ENCODE results near the gene MACROD2.
"Not testable (repeated sequence)": the region's sequence is repeated elsewhere in the genome, so short reads cannot be mapped to it uniquely, and the experiment has no call there.

Gene MACROD2

DNA sequence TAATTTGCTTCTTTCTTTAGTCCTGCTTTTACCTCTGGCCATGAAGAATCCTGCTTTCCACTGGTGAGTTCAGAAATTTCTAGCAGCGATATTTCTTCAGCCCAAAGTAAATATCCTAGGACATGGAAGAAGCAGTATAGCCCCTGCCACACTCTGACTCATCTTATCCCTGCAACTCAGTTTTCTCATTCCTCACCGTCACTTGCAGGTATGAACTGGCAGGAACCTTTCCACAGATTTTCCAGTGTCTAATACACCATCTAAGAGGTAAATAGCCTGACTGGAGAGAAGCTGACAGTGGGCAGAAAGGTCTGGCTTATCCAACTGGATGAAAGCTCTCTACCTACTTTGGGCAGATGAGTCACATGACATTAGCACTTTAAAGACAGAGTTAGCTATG lies 1158.8 kb downstream of the MACROD2 start:
- DNase-seq (ENCODE audit: low read depth, low spot score) = no peak
- H3K4me3 ChIP-seq (ENCODE audit: low read length) = no peak overlapping the region

DNA sequence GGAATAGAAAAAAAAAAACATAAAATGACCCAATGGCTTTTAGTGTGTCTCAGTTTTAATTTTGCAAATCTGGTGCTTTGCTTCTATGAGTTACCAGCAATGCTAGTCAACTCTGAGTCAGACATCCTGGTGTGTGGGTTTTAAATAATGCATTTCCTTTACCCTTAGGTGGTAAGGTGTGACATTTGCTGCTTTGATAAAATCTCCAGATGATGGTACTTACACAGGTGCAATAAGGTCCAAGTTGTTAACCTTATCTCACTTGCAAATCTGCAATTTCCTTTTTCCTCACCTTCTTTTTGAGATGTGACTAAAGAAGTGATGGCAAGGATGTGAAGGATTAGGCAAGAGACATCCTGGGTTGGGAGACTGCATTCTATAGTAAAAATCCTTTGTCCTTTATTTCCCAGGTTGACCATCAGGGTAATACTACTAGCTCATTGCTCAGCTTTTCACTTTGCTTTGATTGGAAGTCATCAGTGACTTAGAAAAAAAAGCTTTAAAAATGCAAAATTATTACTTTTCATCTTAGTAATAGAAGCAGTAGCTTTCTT lies 1160.6 kb downstream of the MACROD2 start:
- peak; percentile 93 for DNase-seq (ENCODE audit: low read depth, low spot score)
- no peak overlapping the region for H3K4me3 ChIP-seq (ENCODE audit: low read length)

DNA sequence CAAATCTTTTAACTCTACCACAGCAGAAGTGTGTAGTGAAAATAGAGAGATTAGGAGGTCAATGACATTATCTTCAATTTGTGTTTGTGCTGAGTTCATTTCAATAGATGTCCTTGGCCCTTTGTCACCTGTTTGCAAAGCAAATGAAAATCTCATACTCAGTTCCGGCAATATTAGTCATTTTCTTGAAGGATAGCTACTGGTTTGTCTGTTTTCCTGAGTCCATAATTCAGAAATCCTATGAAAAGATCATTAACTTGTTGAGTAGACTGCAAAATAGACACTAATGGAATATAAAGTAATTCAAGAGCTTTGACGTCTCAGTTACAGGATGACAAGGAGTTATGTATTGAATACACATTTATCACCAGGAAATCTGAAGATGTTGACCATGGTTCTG lies 1163.2 kb downstream of the MACROD2 start:
- DNase-seq (ENCODE audit: low read depth, low spot score) = no peak
- H3K4me3 ChIP-seq (ENCODE audit: low read length) = no peak overlapping the region

DNA sequence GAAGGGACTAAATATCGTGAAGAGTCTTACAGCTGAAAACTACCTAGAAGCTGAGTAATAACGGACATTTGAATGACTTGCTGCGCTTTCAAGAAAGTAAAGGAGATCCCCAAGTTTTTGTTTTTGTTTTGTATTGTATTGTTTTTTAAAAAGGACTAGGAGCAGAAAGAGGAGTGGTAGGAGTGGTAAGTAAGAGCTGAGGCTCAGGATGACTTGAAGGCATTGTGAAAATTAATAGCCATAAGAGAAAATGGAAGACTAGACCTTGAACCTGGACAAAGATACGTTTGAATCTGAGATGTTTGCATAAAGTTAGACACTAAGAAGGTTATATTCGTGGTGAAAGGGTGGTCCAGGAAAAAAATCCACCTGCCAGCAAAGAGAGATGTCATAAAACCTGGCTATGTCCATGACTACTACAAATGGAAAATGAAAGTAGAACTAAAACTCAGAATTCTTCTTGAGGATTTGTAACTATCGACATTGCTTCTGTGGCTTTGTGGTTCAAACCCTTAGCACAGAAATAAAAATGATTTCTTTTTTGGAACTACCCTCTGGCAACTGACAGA lies 1166.8 kb downstream of the MACROD2 start:
- DNase-seq (ENCODE audit: low read depth, low spot score) = peak; percentile 88
- H3K4me3 ChIP-seq (ENCODE audit: low read length) = peak overlapping the region; percentile 44

DNA sequence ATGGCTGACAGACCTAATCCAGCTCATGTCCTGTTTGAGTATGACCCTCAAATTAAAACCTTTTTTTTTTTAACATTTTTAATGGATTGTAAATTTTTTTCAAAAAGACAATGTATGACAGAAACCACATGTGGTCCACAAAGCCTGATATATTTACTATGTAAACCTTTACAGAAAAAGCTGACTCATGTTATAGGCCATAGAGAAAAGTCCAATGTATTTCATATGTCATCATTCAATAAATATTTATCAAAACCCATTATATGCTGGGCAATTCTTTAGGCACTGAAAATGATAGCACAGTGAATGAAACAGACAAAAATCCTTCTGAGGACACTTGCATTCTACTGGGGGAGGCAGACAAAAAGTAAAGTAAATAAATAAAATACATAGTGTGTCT lies 1168.3 kb downstream of the MACROD2 start:
- DNase-seq (ENCODE audit: low read depth, low spot score) = no peak

DNA sequence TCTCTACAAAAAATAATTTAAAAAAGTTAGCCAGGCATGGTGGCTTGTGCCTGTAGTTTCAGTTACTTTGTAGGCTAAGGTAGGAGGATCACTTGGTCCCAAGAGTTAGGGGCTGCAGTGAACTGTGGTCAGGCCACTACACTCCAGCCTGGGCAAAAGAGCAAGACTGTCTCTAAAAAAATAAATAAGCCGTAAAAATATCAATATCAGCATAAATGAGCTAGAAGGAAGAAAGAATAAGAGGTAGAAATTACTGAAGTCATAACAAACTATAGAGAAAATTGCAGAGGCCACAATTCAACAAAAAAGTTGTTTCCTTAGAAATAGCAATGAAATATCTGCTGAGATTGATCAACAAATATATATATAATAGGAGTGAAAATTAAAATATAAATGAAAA lies 1169.4 kb downstream of the MACROD2 start:
- no peak for DNase-seq (ENCODE audit: low read depth, low spot score)
- no peak overlapping the region for H3K4me3 ChIP-seq (ENCODE audit: low read length)

More for the DNA sequence above, 1168.3 kb downstream of the MACROD2 start:
- H3K4me3 ChIP-seq (ENCODE audit: low read length) = no peak overlapping the region

DNA sequence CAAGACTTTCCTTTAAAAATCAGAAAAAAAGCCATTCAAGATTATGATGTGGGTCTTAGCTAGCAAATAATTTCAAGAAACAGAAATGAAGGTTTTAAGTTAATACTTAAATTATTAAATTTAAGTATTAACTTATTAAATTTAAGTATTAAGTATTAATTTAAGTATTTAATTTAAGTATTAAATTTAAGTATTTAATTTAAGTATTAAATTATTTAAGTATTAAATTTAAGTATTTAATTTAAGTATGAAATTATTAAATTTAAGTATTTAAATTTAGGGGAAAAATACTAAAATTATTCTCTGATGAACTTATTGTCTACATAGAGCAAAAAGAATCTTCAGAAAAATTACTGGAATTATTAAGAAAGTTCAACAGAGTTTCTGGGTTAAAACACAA lies 1171.4 kb downstream of the MACROD2 start:
- DNase-seq (ENCODE audit: low read depth, low spot score) = no peak

DNA sequence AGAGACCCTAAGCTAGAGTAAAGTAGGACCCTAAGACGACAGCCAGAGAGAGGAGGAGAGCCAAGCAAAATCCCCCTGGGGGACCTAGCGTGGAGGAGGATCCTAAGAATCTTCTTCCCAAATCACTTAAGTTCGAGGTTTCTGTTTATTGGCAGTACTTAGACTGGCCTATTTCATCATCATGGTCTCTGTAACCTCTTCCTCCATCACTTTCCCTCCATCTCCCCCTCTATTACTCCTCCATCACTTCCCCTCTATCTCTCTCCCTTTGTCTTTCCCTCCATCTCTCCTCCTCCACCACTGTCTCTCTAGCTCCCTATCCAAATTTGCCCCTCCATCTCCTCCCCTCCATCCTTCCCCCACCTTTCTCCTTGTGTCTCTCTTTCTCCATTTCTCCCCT lies 1175.7 kb downstream of the MACROD2 start:
- no peak for DNase-seq (ENCODE audit: low read depth, low spot score)

More for the DNA sequence above, 1171.4 kb downstream of the MACROD2 start:
- H3K4me3 ChIP-seq (ENCODE audit: low read length) = no peak overlapping the region

DNA sequence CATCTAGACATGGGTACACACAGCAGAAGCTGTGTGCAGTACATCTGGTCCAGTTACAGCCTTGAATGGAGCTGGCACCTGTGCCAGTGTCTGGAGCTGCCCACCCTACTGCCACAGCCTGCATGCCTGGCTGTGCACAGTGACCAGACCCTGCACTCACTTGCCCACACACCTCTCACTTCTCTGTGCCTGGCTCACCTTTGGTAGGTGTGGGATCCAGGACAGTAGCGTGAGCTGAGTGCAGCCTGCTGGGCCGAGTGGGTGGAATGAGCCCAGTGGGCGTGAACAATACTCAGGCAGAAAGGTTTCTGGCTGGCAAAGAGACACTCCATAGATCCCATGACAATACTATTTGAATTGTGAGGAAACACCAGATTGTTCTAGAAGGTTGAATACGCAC lies 1181.6 kb downstream of the MACROD2 start:
- H3K4me3 ChIP-seq (ENCODE audit: low read length) = no peak overlapping the region
- DNase-seq (ENCODE audit: low read depth, low spot score) = no peak

More for the DNA sequence above, 1175.7 kb downstream of the MACROD2 start:
- H3K4me3 ChIP-seq (ENCODE audit: low read length) = no peak overlapping the region

DNA sequence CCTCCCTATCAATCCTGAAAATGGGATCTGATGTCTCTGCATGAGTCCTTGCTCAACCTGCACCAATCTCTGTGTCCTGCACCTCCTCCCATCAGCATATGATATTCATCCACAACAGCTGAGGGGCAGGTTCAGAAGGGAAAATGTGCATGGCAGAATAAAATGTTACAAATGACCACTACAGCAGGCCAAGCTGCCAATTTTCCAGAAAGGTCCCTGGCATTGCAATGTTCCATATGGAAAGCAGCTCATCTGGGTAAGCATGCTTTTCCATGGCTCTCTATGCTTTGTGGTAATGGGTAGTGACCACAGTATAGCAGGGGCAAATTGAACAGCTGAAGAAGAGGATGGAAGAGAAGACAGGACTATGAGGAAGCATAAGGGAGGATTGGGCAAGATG lies 1183.3 kb downstream of the MACROD2 start:
- no peak for DNase-seq (ENCODE audit: low read depth, low spot score)
- no peak overlapping the region for H3K4me3 ChIP-seq (ENCODE audit: low read length)

DNA sequence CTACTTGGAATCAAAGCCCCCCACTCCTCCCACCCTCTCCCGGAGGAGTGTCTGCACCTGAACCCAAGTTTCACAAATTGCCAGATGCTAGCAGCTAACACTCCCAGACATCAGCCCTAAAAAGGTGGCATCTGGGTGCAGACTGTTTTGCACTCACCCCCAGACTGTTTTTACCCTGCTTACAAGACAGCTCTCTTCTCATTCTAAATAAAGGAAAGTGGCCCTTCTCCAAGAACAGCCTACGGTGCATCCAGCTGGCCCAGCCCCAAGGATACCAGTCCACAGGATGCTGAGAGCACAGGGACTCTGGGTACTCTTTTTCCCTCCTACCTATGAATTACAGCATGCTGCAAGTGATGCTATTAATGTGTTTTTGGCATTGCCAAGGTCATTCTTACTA lies 1184.1 kb downstream of the MACROD2 start:
- no peak overlapping the region for H3K4me3 ChIP-seq (ENCODE audit: low read length)
- DNase-seq (ENCODE audit: low read depth, low spot score) = no peak

DNA sequence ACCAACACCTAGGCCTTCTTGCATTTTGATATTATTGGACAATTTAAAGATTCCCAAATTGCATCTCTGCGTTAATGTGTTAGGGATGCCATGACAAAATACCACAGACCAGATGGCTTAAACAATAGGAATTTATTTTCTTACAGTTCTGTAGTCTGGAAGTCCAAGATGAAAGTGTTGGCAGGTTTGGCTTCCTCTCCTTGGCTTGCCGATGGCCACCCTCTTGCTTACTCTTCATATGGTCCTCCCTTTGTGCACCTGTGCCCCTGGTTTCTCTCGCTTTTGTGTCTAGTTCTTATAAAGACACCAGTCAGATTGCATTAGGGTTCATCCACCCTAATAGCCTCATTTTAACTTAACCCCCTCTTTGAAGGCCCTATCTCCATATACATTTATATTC lies 1184.5 kb downstream of the MACROD2 start:
- no peak for DNase-seq (ENCODE audit: low read depth, low spot score)
- H3K4me3 ChIP-seq (ENCODE audit: low read length) = no peak overlapping the region

DNA sequence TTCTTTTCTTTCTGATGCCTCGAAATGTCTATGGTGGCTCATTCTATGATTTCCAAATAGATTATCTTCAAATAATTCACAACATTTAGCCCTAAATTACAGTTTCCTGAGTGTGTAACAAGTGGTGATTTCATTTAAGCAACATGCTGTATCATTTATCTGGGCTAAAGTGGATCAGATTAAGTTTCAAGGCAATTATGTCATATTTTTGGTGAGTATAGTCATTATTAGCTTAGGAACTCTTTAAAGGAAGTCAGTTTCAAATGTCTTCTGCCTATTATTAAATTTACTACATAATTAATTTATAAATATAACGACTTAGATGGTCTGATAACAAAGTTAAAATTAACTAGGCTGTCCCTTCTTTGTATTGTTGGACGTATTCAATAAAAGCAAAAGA lies 1190.0 kb downstream of the MACROD2 start:
- no peak for DNase-seq (ENCODE audit: low read depth, low spot score)
- H3K4me3 ChIP-seq (ENCODE audit: low read length) = no peak overlapping the region

DNA sequence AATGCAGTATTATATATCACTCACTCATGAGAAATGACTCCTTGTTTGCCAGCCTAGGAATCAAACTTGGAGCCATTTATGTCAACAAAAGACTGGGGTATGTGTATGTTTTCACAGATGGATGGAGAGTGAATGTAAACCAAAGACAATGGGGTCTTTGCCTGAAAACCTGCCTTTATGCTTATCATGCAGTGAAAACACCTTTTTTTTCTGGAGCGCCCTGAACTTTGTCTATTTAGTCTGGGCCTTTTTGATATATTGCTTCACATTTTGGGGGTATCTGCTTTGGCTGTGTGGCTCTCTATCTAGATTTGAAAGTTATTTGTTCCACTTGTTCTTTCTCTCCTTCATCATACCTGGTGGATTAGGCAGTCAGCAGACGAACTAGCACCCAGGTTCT lies 1190.6 kb downstream of the MACROD2 start:
- no peak overlapping the region for H3K4me3 ChIP-seq (ENCODE audit: low read length)
- DNase-seq (ENCODE audit: low read depth, low spot score) = no peak

DNA sequence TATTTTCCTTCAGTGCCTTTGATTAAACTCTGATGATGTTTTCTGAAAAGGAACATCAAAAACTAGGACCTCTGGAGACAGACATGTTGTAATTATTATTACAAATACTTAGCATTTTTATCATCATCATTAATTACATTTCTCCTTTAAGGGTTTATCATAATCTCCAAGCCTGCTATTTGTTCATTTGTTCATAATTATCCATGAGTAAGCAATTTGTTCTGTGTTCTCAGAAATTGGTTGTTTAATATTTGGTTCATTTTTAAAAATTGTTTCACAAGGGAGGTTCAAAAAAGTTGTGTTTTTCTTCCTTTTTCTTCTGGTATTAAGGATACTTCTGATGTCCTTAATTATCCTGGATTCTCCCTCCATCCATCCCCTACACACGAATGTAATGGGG lies 1192.3 kb downstream of the MACROD2 start:
- H3K4me3 ChIP-seq (ENCODE audit: low read length) = no peak overlapping the region
- no peak for DNase-seq (ENCODE audit: low read depth, low spot score)

DNA sequence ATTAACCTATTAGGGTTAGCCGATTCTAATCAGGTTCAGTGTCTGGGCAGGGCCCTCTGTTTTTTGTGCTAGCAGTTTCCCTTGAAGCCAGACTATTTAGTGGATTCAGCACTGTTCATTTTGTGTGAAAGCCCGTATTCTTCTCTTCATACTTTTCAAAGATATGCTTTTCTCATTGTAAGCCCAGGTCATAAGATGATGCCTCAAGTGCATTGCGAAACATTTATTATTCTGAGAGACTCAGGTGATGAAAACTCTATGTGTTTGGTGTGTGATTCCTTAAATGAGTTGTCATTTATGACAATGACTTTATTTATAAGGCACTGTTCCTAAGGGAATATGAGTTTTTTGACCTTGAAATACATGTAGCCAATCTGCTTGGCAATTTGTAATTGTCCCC lies 1193.1 kb downstream of the MACROD2 start:
- no peak for DNase-seq (ENCODE audit: low read depth, low spot score)
- no peak overlapping the region for H3K4me3 ChIP-seq (ENCODE audit: low read length)

DNA sequence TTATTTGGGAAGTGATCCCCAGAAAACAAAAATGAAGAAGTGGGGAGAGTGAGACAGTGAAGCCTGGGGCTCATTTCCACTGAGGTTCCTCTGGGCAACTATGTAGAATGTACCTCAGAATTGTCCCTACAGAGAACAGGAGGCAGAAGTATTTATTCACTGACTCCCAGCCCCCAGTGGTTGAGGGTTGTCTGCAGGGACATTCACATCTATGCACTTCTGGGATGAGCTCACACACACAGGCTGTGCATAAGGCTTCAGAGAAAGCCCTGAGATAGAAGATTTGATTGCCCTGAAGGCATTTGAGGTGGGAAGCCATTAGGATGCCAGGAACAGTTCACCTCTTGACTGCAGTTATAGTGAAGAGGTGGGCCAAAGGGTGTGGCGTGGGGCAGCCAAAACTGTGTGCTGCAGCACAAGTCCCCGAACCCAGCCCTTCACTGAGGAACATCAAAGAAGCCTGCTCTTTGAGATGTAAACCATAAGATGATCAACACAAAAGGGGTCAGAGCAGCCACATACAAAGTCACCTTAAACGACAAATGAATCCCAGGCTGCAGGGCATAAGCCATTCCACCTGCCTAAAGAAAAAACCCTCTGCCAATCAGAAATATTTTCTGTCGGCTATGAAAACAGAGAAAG lies 1195.9 kb downstream of the MACROD2 start:
- no peak overlapping the region for H3K4me3 ChIP-seq (ENCODE audit: low read length)
- no peak for DNase-seq (ENCODE audit: low read depth, low spot score)

DNA sequence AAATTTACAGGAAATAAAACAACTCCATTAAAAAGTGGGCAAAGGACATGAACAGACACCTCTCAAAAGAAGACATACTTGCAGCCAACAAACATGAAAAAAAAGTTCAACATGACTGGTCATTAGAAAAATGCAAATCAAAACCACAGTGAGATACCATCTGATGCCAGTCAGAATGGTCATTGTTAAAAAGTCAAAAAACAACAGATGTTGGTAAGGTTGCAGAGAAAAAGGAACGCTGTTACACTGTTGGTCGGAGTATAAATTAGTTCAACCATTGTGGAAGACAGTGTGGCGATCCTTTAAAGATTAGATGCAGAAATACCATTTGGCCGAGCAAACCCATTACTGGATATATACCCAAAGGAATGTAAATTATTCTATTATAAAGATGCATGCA lies 1200.1 kb downstream of the MACROD2 start:
- no peak for DNase-seq (ENCODE audit: low read depth, low spot score)
- H3K4me3 ChIP-seq (ENCODE audit: low read length) = no peak overlapping the region

DNA sequence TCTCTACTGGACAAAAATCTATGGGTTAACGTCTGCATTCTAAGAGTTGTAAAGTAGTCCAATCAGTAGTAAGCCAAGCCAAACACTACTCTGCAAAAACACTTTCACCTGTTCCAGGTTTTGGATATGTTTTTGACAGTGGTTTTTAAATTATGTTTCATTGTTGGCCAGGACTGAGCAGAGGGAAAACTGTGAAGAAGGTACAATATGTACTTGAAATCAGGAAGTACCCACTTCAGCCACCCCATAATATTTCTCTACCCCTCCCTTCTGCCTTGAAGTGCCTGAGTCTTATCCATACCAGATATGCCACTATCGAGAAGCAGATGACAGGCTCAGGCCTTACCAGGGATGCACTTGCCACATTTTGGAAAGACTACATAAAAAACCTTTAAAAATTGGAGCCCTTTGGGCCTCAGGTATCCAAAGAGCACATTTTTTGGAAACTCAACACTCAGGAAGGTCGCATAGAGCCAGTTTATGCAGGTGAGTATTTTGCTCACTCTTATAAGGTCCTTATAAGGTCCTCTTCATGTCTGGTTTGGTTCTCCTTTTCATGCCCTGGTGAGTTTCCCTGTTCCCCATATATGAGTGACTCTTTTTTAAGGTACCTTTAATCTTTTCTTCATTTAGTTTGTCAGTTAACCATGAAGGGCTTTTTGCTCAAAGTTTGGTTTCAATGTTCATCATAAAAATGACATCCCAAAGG lies 1201.4 kb downstream of the MACROD2 start:
- no peak overlapping the region for H3K4me3 ChIP-seq (ENCODE audit: low read length)

DNA sequence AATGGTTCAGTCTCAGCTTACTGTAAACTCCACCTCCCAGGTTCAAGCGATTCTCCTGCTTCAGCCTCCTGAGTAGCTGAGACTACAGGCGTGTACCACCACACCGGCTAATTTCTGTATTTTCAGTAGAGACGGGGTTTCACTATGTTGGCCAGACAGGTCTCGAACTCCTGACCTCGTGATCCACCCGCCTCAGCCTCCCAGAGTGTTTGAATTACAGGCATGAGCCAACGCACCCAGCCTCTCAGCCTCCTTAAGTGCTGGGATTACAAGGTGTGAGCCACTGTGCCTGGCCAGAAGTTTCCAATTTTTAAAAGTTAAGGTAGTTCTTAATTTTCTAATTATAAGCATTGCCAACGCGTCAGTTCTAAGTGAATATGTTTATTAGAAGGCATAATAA lies 1202.7 kb downstream of the MACROD2 start:
- not testable (repeated sequence) for H3K4me3 ChIP-seq (ENCODE audit: low read length); DNase-seq (ENCODE audit: low read depth, low spot score)

More for the DNA sequence above, 1201.4 kb downstream of the MACROD2 start:
- DNase-seq (ENCODE audit: low read depth, low spot score) = no peak

All from Jurkat, Clone E6-1 (cell line).